Heart left ventricle (tissue), 16 donors: Measurements from ENCODE around the gene PALLD. TPM values are rescaled to one million over a fixed set of nuclear protein-coding genes. Genes with fewer than 3 reads are reported as not detected.

Source experiments
- ATAC-seq, 4 donors: fragments of 200-7000 bp; cut with Tn5 transposase; one replicate each; pipeline ENCODE4 v1.9.1; 2020 to 2022; ENCODE audit warnings: moderate library complexity in 4 of 4, mild to moderate bottlenecking in 3 of 4, moderate number of reproducible peaks in 1 of 4
- DNase-seq, 5 donors: peaks; one replicate each; pipeline ENCODE4 v3.0.0-alpha.2; 2020
- H3K27ac ChIP-seq, 12 donors: fragments of 200-600 bp; sonication (generic) in 4 of 12; one replicate each; pipeline versions ENCODE4 v1.5.0 to v1.8.0; 2016 to 2022; ENCODE audit warnings: mild to moderate bottlenecking in 2 of 12
- H3K27me3 ChIP-seq, 9 donors: fragments of 200-600 bp; sonication (generic) in 2 of 9; one replicate each; pipeline versions ENCODE4 v1.5.1 to v1.8.0; 2016 to 2022; ENCODE audit warnings: mild to moderate bottlenecking in 3 of 9
- H3K36me3 ChIP-seq, 9 donors: fragments of 200-600 bp; sonication (generic) in 2 of 9; one replicate each; pipeline versions ENCODE4 v1.5.0 to v1.8.0; 2018 to 2022; ENCODE audit warnings: mild to moderate bottlenecking in 2 of 9
- H3K4me1 ChIP-seq, 12 donors: fragments of 200-600 bp; sonication (generic) in 4 of 12; one replicate each; pipeline versions ENCODE4 v1.5.0 to v1.8.0; 2016 to 2022; ENCODE audit warnings: mild to moderate bottlenecking in 3 of 12
- H3K4me3 ChIP-seq, 12 donors: fragments of 200-600 bp; sonication (generic) in 4 of 12; one replicate each; pipeline versions ENCODE4 v1.5.0 to v1.8.0; 2017 to 2022; ENCODE audit warnings: mild to moderate bottlenecking in 9 of 12, moderate library complexity in 4 of 12
- H3K9me3 ChIP-seq, 12 donors: fragments of 200-600 bp; sonication (generic) in 4 of 12; one replicate each; pipeline versions ENCODE4 v1.5.0 to v1.8.0; 2016 to 2022; ENCODE audit warnings: mild to moderate bottlenecking in 1 of 12
- CTCF ChIP-seq, 12 donors: fragments of 200-600 bp; sonication (generic) in 4 of 12; IDR thresholded peaks; one replicate each; pipeline versions ENCODE4 v1.5.0 to v1.8.0; 2018 to 2022; ENCODE audit warnings: antibody characterized with exemption in 12 of 12, mild to moderate bottlenecking in 5 of 12
- POLR2A ChIP-seq, 2 donors: fragments of 450-650 bp; IDR thresholded peaks; one replicate each; pipeline ENCODE4 v1.6.1; 2017; ENCODE audit warnings: antibody characterized with exemption in 2 of 2, mild to moderate bottlenecking in 2 of 2, moderate library complexity in 2 of 2
- WGBS, 4 donors: extraction: QIAGEN DNeasy Blood & Tissue Kit in 2 of 4; methylation state at CpG; one replicate each; pipeline versions ENCODE4 v1.1.5 to v1.1.7; 2013 to 2018; 5-methylcytosine and 5-hydroxymethylcytosine counted together
- intact Hi-C, 10 donors: fragments of 100-400 bp; cut with DNase I; formaldehyde crosslinking; loops; one replicate each; pipeline versions ENCODE4 v1.11.1 to v1.14.2; 2022
- polyA plus RNA-seq, 2 donors: library from polyadenylated mRNA; stranded (reverse); fragments of 200-250 nt; gene quantifications; one replicate each; pipeline ENCODE4 v1.2.3, GENCODE V29; 2013
- total RNA-seq, 9 donors: library from RNA; depleted of rRNA in 2 of 9; stranded (reverse); fragments of >200 nt in 2 of 9; fragmentation: NEBNext Ultra II Directional in 3 of 9; extraction: Animal tissue kit (Norgen Biotek cat#: 25700) in 3 of 9; gene quantifications; one replicate each; pipeline versions ENCODE4 v1.1.0 to v1.2.4, GENCODE V29; 2016 to 2023
- donor health status: ischemic (EF 13 %, LVEDD 7.1; RV severe dilation, severe dysfunction).
- donor health status: healthy with polysubstance abuse.
- donor health status: DM: no; HTN: yes; CAD: no.
- donor health status: DM: no; HTN: no; CAD: no.
- donor health status: ischemic (EF 25% LVEDD 6.9; RV normal size, moderate dysfunction).
- donor health status: ischemic (EF 25% LVEDD 5.7; RV mildly dilated, moderate dysfunction).
- donor health status: healthy.
- donor health status: DM: yes; HTN: yes; CAD: no.
- donor health status: ischemic (EF 35%, LVEDD 5.7; RV mildly dilated, moderate dysfunction).
- donor health status: nonischemic (EF 11% LVEDD 7.7; RV severe dilation, severe dysfunction).
- donor health status: DM: yes; HTN: yes; CAD: no.
- donor health status: PGD.
- donor health status: ischemic (EF 29% LVEDD 5.4; RV normal size, mild dysfunction).
- donor health status: nonischemic (EF 23%, LVEDD 6.1; RV moderate dilation, normal function).

Gene PALLD
- total and polyA plus RNA-seq, 11 donors = 193 to 1,428 (median 1,015) TPM

- Histone ChIP-seq H3K4me1 (peaks cover 0 to 72% (median 34%) of the 10 kb centered on the region in 12 donors), H3K4me3 (no peak overlapping the region), H3K27me3 (no peaks in the 10 kb centered on the region), H3K9me3 (no peaks in the 10 kb centered on the region), H3K36me3 (no peaks in the 10 kb centered on the region), H3K27ac (peak overlapping the region in 5 of 12 donors; percentile 2 to 38 (median 11))
- DNase-seq (peak in 2 of 5 donors; percentile 59 to 75), ATAC-seq (peak; percentile 60 to 79 (median 68))
- WGBS, 4 donors = 38 to 55% (median 46%) methylated on average over 7 of the region's 7 CpGs
- TF ChIP-seq CTCF (IDR thresholded peaks at IDR 0.05) (no peak), POLR2A (IDR thresholded peaks at IDR 0.05) (no peak)
- intact Hi-C loops = no loop called here
These were observed 149.3 kb downstream of the PALLD start for GRCh38 chr4:168646001-168646768.

GRCh38 chr4:168647646-168648375 lies 151.0 kb downstream of the PALLD start:
- TF ChIP-seq CTCF (IDR thresholded peaks at IDR 0.05) (no peak), POLR2A (IDR thresholded peaks at IDR 0.05) (no peak)
- Histone ChIP-seq H3K36me3 (no peaks in the 10 kb centered on the region), H3K4me1 (peaks cover 0 to 72% (median 30%) of the 10 kb centered on the region in 12 donors), H3K27me3 (no peaks in the 10 kb centered on the region), H3K4me3 (no peak overlapping the region), H3K9me3 (no peaks in the 10 kb centered on the region), H3K27ac (peak overlapping the region in 1 of 12 donors; percentile 23)
- no peak for ATAC-seq
- intact Hi-C loops = no loop called here
- no peak for DNase-seq
- WGBS, 4 donors = 67 to 74% (median 70%) methylated on average over 8 of the region's 8 CpGs

- ATAC-seq = no peak
- no peak for DNase-seq
- intact Hi-C loops = no loop called here
- H3K27me3 ChIP-seq = no peaks in the 10 kb centered on the region
- H3K27ac ChIP-seq = no peak overlapping the region
- no peaks in the 10 kb centered on the region for H3K9me3 ChIP-seq
- H3K4me1 ChIP-seq = peaks cover 0 to 65% (median 24%) of the 10 kb centered on the region in 12 donors
- 46 to 77% (median 70%) methylated on average over 3 of the region's 3 CpGs for WGBS, 4 donors
- H3K36me3 ChIP-seq = no peaks in the 10 kb centered on the region
- no peak overlapping the region for H3K4me3 ChIP-seq
- no peak for TF ChIP-seq POLR2A (IDR thresholded peaks at IDR 0.05)
- no peak for TF ChIP-seq CTCF (IDR thresholded peaks at IDR 0.05)
These were observed 151.6 kb downstream of the PALLD start for GRCh38 chr4:168648494-168648893.

- no peaks in the 10 kb centered on the region for H3K9me3 ChIP-seq
- no peaks in the 10 kb centered on the region for H3K27me3 ChIP-seq
- intact Hi-C loops = no loop called here
- ATAC-seq (peak in 1 of 4 donors; percentile 25), DNase-seq (no peak)
- TF ChIP-seq POLR2A (IDR thresholded peaks at IDR 0.05) (no peak), CTCF (IDR thresholded peaks at IDR 0.05) (no peak)
- peaks cover 0 to 61% (median 22%) of the 10 kb centered on the region in 12 donors for H3K4me1 ChIP-seq
- no peaks in the 10 kb centered on the region for H3K36me3 ChIP-seq
- WGBS, 4 donors = 42 to 46% (median 44%) methylated on average over 3 of the region's 3 CpGs
- no peak overlapping the region for H3K27ac ChIP-seq
- no peak overlapping the region for H3K4me3 ChIP-seq
These were observed 152.1 kb downstream of the PALLD start for GRCh38 chr4:168648929-168649328.
